H1 (cell line): Measurements from ENCODE around the gene GHRHR. TPM values are rescaled to one million over a fixed set of nuclear protein-coding genes. Genes with fewer than 3 reads are reported as not detected.

Experiments used
- polyA plus RNA-seq, 7 experiments: library from polyadenylated mRNA; depleted of rRNA in 3 of 7; stranded (reverse) in 5 of 7; unstranded in 2 of 7; fragments of >200 nt in 5 of 7; fragments of 200-250 nt in 2 of 7; gene quantifications; 1 replicate in 5 of 7; 2 replicates in 1 of 7; 4 replicates in 1 of 7; pipeline versions ENCODE4 v1.2.1 to v1.2.3, GENCODE V29; 2011 to 2013; ENCODE audit warnings: missing spikeins in 2 of 7, mixed read lengths in 2 of 7
- total RNA-seq: library from RNA; stranded (reverse); fragmentation: NEBNext Ultra II Directional; extraction: Animal tissue kit (Norgen Biotek cat#: 25700); gene quantifications from 2 replicates; pipeline ENCODE4 v1.2.1, GENCODE V29; 2021
- TF ChIP-seq, protein P1 (sequence below): fragments of 300-600 bp; sonication (generic); IDR thresholded peaks from 2 replicates; pipeline ENCODE4 v1.7.1; 2012; ENCODE audit warnings: low read length, moderate library complexity, mild to moderate bottlenecking, inconsistent platforms; ENCODE audit not compliant: insufficient replicate concordance

Gene GHRHR
- total and polyA plus RNA-seq, 2 of the 8 experiments (the other 6 are each of a cell fraction or from before 2014, with no cell fraction given) = 0.60 to 6.5 TPM

DNA sequence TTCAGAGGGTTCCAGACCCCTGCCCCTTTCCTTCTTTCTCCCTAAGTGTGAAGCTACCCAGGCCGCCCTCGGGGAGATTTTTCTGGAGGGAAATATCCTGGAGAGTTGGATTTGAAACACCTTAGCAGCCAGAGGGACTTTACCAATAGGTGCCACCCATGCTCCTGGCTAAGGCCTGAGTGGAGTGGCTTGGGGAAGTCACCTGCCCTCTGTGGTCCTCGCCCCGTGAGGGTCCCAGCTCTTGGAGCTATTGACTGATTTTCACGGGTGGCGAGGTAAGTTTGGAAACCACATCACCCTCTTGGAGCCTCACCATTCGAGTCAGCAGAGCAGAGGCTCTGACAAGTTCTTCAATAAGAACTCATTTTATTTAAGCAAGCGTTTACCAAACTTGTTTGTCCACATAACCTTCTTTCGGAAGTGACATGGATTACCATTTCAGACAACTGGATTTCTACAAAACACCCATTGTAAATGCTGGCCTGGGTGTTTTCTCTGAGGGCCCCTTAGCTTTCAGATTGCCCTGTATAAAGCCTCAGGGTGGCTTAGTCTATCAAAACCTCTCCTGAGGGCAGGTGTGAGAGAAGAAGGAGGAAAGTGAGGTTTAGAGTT lies 31.7 kb upstream of the GHRHR start (continued):
- TF ChIP-seq, protein P1, sequence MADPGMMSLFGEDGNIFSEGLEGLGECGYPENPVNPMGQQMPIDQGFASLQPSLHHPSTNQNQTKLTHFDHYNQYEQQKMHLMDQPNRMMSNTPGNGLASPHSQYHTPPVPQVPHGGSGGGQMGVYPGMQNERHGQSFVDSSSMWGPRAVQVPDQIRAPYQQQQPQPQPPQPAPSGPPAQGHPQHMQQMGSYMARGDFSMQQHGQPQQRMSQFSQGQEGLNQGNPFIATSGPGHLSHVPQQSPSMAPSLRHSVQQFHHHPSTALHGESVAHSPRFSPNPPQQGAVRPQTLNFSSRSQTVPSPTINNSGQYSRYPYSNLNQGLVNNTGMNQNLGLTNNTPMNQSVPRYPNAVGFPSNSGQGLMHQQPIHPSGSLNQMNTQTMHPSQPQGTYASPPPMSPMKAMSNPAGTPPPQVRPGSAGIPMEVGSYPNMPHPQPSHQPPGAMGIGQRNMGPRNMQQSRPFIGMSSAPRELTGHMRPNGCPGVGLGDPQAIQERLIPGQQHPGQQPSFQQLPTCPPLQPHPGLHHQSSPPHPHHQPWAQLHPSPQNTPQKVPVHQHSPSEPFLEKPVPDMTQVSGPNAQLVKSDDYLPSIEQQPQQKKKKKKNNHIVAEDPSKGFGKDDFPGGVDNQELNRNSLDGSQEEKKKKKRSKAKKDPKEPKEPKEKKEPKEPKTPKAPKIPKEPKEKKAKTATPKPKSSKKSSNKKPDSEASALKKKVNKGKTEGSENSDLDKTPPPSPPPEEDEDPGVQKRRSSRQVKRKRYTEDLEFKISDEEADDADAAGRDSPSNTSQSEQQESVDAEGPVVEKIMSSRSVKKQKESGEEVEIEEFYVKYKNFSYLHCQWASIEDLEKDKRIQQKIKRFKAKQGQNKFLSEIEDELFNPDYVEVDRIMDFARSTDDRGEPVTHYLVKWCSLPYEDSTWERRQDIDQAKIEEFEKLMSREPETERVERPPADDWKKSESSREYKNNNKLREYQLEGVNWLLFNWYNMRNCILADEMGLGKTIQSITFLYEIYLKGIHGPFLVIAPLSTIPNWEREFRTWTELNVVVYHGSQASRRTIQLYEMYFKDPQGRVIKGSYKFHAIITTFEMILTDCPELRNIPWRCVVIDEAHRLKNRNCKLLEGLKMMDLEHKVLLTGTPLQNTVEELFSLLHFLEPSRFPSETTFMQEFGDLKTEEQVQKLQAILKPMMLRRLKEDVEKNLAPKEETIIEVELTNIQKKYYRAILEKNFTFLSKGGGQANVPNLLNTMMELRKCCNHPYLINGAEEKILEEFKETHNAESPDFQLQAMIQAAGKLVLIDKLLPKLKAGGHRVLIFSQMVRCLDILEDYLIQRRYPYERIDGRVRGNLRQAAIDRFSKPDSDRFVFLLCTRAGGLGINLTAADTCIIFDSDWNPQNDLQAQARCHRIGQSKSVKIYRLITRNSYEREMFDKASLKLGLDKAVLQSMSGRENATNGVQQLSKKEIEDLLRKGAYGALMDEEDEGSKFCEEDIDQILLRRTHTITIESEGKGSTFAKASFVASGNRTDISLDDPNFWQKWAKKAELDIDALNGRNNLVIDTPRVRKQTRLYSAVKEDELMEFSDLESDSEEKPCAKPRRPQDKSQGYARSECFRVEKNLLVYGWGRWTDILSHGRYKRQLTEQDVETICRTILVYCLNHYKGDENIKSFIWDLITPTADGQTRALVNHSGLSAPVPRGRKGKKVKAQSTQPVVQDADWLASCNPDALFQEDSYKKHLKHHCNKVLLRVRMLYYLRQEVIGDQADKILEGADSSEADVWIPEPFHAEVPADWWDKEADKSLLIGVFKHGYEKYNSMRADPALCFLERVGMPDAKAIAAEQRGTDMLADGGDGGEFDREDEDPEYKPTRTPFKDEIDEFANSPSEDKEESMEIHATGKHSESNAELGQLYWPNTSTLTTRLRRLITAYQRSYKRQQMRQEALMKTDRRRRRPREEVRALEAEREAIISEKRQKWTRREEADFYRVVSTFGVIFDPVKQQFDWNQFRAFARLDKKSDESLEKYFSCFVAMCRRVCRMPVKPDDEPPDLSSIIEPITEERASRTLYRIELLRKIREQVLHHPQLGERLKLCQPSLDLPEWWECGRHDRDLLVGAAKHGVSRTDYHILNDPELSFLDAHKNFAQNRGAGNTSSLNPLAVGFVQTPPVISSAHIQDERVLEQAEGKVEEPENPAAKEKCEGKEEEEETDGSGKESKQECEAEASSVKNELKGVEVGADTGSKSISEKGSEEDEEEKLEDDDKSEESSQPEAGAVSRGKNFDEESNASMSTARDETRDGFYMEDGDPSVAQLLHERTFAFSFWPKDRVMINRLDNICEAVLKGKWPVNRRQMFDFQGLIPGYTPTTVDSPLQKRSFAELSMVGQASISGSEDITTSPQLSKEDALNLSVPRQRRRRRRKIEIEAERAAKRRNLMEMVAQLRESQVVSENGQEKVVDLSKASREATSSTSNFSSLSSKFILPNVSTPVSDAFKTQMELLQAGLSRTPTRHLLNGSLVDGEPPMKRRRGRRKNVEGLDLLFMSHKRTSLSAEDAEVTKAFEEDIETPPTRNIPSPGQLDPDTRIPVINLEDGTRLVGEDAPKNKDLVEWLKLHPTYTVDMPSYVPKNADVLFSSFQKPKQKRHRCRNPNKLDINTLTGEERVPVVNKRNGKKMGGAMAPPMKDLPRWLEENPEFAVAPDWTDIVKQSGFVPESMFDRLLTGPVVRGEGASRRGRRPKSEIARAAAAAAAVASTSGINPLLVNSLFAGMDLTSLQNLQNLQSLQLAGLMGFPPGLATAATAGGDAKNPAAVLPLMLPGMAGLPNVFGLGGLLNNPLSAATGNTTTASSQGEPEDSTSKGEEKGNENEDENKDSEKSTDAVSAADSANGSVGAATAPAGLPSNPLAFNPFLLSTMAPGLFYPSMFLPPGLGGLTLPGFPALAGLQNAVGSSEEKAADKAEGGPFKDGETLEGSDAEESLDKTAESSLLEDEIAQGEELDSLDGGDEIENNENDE = no peak
